A549 (cell line): ENCODE results near the gene GRM7. TPM values are rescaled to one million over a fixed set of nuclear protein-coding genes. Genes with fewer than 3 reads are reported as not detected.

Experiments
- ATAC-seq, 2 experiments: fragments of 200-7000 bp in 1 of 2; fragments of >200 bp in 1 of 2; cut with Nextera tagmentation in 1 of 2; cut with Tn5 transposase in 1 of 2; 3 replicates each; pipeline versions ENCODE4 v1.8.0 to v1.9.1; 2018 to 2020; ENCODE audit warnings: mild to moderate bottlenecking in 1 of 2, moderate library complexity in 1 of 2
- CTCF ChIA-PET: fragments of 300-600 bp; sonication (Branson Sonifier 250); formaldehyde crosslinking; extraction: SDS; loops from one replicate; lab custom pipeline; 2021; ENCODE audit warnings: antibody characterized with exemption, inconsistent platforms; lab: Yijun Ruan, JAX
- POLR2A ChIA-PET: fragments of 350-600 bp; formaldehyde crosslinking; extraction: SDS; loops from one replicate; lab custom pipeline; 2021; ENCODE audit warnings: antibody characterized with exemption, inconsistent platforms; lab: Yijun Ruan, JAX
- DNase-seq, 2 experiments: peaks; one replicate each; pipeline versions ENCODE4 v3.0.0 to v3.0.0-alpha.2; 2011 to 2016; ENCODE audit warnings: low read depth in 1 of 2, low spot score in 1 of 2
- FAIRE-seq: peaks from 2 replicates; lab custom pipeline; 2011; peaks lifted over from hg19 to GRCh38; lab: Jason Lieb, UNC
- H3K27ac ChIP-seq, 2 experiments: fragments of >200 bp; sonication (Bioruptor Twin); formaldehyde crosslinking; 3 replicates each; pipeline ENCODE4 v1.5.1; 2016 to 2017
- H3K4me1 ChIP-seq: fragments of >200 bp; sonication (Bioruptor Twin); formaldehyde crosslinking; 3 replicates; pipeline ENCODE4 v1.6.1; 2016
- H3K4me2 ChIP-seq: fragments of >200 bp; sonication (Bioruptor Twin); formaldehyde crosslinking; 3 replicates; pipeline ENCODE4 v1.6.1; 2016
- H3K4me3 ChIP-seq: fragments of >200 bp; sonication (Bioruptor Twin); formaldehyde crosslinking; 3 replicates; pipeline ENCODE4 v1.5.1; 2016
- H3K9me3 ChIP-seq: fragments of >200 bp; sonication (Bioruptor Twin); formaldehyde crosslinking; 3 replicates; pipeline ENCODE4 v1.6.1; 2016
- BHLHE40 ChIP-seq: IDR thresholded peaks from 2 replicates; pipeline ENCODE4 v1.6.1; 2012; ENCODE audit warnings: low read depth, low read length, inconsistent platforms
- CBX8 ChIP-seq: fragments of 200-600 bp; sonication (generic); IDR thresholded peaks from 2 replicates; pipeline ENCODE4 v1.6.1; 2016
- CHD2 ChIP-seq: fragments of 150-350 bp; IDR thresholded peaks from 2 replicates; pipeline ENCODE4 v1.6.1; 2014; ENCODE audit warnings: low read length; ENCODE audit not compliant: partially characterized antibody
- EP300 ChIP-seq, 2 experiments: fragments of >200 bp; sonication (Bioruptor Twin); formaldehyde crosslinking; IDR thresholded peaks; 2 replicates in 1 of 2; 3 replicates in 1 of 2; pipeline ENCODE4 v1.6.1; 2016 to 2017
- ESRRA ChIP-seq: fragments of 150-350 bp; IDR thresholded peaks from 2 replicates; pipeline ENCODE4 v1.6.1; 2014; ENCODE audit warnings: mild to moderate bottlenecking, low read length, borderline replicate concordance
- FOSB ChIP-seq: fragments of 250-450 bp; sonication (Bioruptor Pico); IDR thresholded peaks from 2 replicates; pipeline ENCODE4 v1.5.0; 2020; ENCODE audit warnings: mild to moderate bottlenecking, moderate library complexity
- HDAC2 ChIP-seq: fragments of 200-600 bp; sonication (generic); IDR thresholded peaks from 2 replicates; pipeline ENCODE4 v1.6.1; 2016
- HEYL ChIP-seq: fragments of 250-450 bp; sonication (Bioruptor Pico); IDR thresholded peaks from 2 replicates; pipeline ENCODE4 v1.8.0; 2021; ENCODE audit warnings: mild to moderate bottlenecking, moderate library complexity
- JUNB ChIP-seq: fragments of >200 bp; sonication (Bioruptor Twin); formaldehyde crosslinking; IDR thresholded peaks from 2 replicates; pipeline ENCODE4 v1.6.1; 2016
- KDM5A ChIP-seq: fragments of 200-600 bp; sonication (generic); IDR thresholded peaks from 2 replicates; pipeline ENCODE4 v1.6.1; 2016; ENCODE audit warnings: antibody characterized with exemption, mild to moderate bottlenecking
- MAFK ChIP-seq: fragments of 450-650 bp; IDR thresholded peaks from 2 replicates; pipeline ENCODE4 v1.6.1; 2014; ENCODE audit not compliant: partially characterized antibody
- MAZ ChIP-seq: fragments of 150-350 bp; IDR thresholded peaks from 2 replicates; pipeline ENCODE4 v1.6.1; 2014; ENCODE audit warnings: antibody characterized with exemption, low read depth, low read length, borderline replicate concordance
- NFE2L2 ChIP-seq: fragments of 150-350 bp; conservative IDR thresholded peaks from 2 replicates; pipeline ENCODE4 v1.6.1; 2014; ENCODE audit warnings: low read length
- NPAS2 ChIP-seq: fragments of 250-450 bp; sonication (Bioruptor Pico); IDR thresholded peaks from 2 replicates; pipeline ENCODE4 v1.8.0; 2022; ENCODE audit warnings: mild to moderate bottlenecking, moderate library complexity, borderline replicate concordance
- NR3C1 ChIP-seq: fragments of >200 bp; sonication (Bioruptor Twin); formaldehyde crosslinking; IDR thresholded peaks from 3 replicates; pipeline ENCODE4 v1.6.1; 2017
- RARB ChIP-seq: fragments of 250-450 bp; sonication (Bioruptor Pico); IDR thresholded peaks from 2 replicates; pipeline ENCODE4 v1.8.0; 2021; ENCODE audit warnings: mild to moderate bottlenecking, moderate library complexity
- RNF2 ChIP-seq: fragments of 200-600 bp; sonication (generic); IDR thresholded peaks from 2 replicates; pipeline ENCODE4 v1.6.1; 2016; ENCODE audit warnings: low read depth, mild to moderate bottlenecking, antibody characterized with exemption, moderate library complexity, borderline replicate concordance
- ZSCAN20 ChIP-seq: fragments of 250-450 bp; sonication (Bioruptor Pico); IDR thresholded peaks from 2 replicates; pipeline ENCODE4 v1.8.0; 2022; ENCODE audit warnings: mild to moderate bottlenecking, moderate library complexity
- WGBS: methylation state at CpG from one replicate; pipeline ENCODE4 v1.1.6; 2017; ENCODE audit errors: missing lambda C conversion rate; 5-methylcytosine and 5-hydroxymethylcytosine counted together
- polyA plus RNA-seq, 4 experiments: library from polyadenylated mRNA; depleted of rRNA in 3 of 4; stranded (reverse); fragments of >200 nt; fragmentation: RNase III in 1 of 4; extraction: RNeasy Plus Mini Kit Qiagen cat#74134 plus additional on column Dnase treatment in 1 of 4; gene quantifications; 2 replicates in 3 of 4; 3 replicates in 1 of 4; pipeline ENCODE4 v1.2.3, GENCODE V29; 2011 to 2017
- TF ChIP-seq, protein P1 (sequence below): IDR thresholded peaks from 2 replicates; pipeline ENCODE4 v1.6.1; 2012; ENCODE audit warnings: low read depth, borderline replicate concordance
- TF ChIP-seq, protein P2 (sequence below): fragments of >200 bp; sonication (Bioruptor Twin); formaldehyde crosslinking; IDR thresholded peaks from 3 replicates; pipeline ENCODE4 v1.6.1; 2016
- TF ChIP-seq, protein P3 (sequence below): fragments of 450-650 bp; IDR thresholded peaks from 2 replicates; pipeline ENCODE4 v1.6.1; 2014; ENCODE audit warnings: antibody characterized with exemption

Gene GRM7
- polyA plus RNA-seq, 2 of the 4 experiments (the other 2 are of a cell fraction), result not detected

DNA sequence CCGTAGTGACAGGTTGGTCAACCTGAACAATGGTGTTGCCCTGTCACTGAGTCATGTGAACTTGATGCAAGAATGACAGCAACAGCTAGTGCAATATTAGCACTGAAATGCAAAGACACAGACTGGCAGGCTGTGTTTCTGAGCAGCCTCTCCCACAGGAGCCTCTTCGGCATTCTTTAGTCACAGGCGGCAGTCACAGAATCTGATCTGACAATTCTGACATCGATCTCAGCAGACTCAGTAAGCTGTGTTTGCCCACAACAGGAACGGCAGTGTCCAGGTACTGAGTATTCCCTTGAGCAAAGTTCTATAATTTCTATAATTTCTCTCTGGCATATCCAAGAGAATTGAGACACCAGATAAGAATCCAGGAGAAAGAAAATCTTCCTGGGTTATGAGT, 776.8 kb downstream of the GRM7 start:
- Histone ChIP-seq H3K9me3 (no peaks in the 10 kb centered on the region), H3K4me2 (no peak overlapping the region), H3K4me1 (no peaks in the 10 kb centered on the region), H3K27ac (no peak overlapping the region), H3K4me3 (no peak overlapping the region)
- WGBS, result 39% methylated on average over 5 of the region's 5 CpGs
- CTCF ChIA-PET, result no interaction called here
- FAIRE-seq (no peak), ATAC-seq (no peak), DNase-seq (no peak)
- POLR2A ChIA-PET, result no interaction called here
- TF ChIP-seq JUNB, result no peak
- no peak for TF ChIP-seq BHLHE40
- TF ChIP-seq ESRRA, result no peak
- TF ChIP-seq, protein P1, sequence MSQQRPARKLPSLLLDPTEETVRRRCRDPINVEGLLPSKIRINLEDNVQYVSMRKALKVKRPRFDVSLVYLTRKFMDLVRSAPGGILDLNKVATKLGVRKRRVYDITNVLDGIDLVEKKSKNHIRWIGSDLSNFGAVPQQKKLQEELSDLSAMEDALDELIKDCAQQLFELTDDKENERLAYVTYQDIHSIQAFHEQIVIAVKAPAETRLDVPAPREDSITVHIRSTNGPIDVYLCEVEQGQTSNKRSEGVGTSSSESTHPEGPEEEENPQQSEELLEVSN, result no peak

DNA sequence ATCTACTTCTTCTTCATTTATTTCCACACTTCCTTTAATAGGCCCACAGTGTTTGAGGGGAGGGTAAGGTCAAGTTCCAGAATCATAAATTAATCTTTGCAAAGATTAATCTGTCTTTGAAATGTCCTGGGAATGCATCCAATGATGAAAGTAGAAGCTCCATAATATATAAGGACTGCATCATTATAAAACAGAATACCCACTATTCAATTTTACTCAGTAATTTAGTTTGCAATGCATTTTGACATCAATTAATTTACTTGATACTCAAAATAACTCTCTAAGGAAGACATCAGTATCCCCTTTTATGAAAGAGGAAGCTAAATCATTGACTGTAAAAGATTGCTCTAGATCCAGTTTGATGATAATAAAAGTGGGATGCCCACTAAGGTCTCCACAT, 777.2 kb downstream of the GRM7 start:
- Histone ChIP-seq H3K9me3 (no peaks in the 10 kb centered on the region), H3K4me2 (no peak overlapping the region), H3K27ac (no peak overlapping the region), H3K4me1 (no peaks in the 10 kb centered on the region), H3K4me3 (no peak overlapping the region)
- FAIRE-seq (no peak), ATAC-seq (no peak), DNase-seq (no peak)
- ChIA-PET CTCF (no interaction called here), POLR2A (no interaction called here)
- TF ChIP-seq CBX8 (no peak), MAZ (no peak), BHLHE40 (no peak), RNF2 (no peak), HDAC2 (no peak), EP300 (IDR thresholded peaks at IDR 0.05) (no peak)
- TF ChIP-seq, protein P1, result no peak
- TF ChIP-seq, protein P2, sequence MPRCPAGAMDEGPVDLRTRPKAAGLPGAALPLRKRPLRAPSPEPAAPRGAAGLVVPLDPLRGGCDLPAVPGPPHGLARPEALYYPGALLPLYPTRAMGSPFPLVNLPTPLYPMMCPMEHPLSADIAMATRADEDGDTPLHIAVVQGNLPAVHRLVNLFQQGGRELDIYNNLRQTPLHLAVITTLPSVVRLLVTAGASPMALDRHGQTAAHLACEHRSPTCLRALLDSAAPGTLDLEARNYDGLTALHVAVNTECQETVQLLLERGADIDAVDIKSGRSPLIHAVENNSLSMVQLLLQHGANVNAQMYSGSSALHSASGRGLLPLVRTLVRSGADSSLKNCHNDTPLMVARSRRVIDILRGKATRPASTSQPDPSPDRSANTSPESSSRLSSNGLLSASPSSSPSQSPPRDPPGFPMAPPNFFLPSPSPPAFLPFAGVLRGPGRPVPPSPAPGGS, result no peak

DNA sequence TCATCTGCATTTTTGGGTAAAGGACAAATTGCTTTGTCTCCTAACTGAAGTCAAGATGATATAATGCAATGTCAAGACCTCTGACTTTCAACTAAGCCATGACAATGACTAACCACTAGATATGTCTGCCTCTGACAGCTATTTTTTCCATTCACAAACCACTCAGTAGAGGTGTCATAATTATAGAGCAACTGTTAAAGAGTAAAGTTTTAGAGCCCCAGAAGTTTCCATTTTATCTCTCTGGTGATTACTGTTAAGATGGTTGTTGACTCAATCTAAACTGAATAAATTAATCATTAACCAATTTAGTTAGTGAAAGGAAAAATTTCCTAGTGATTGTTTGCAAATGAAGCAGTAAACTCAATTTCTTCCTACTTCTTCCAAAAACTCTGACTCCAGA, 779.9 kb downstream of the GRM7 start:
- POLR2A ChIA-PET, result no interaction called here
- DNase-seq (no peak), FAIRE-seq (no peak), ATAC-seq (no peak)
- Histone ChIP-seq H3K4me3 (no peak overlapping the region), H3K9me3 (no peaks in the 10 kb centered on the region), H3K4me1 (no peaks in the 10 kb centered on the region), H3K4me2 (no peak overlapping the region), H3K27ac (no peak overlapping the region)
- CTCF ChIA-PET, result interaction anchor here (0.9 kb wide), 1 partner anchor 13 kb away, joined by 4 read pairs; no protein-coding TSS in a partner anchor
- TF ChIP-seq KDM5A, result no peak
- TF ChIP-seq BHLHE40, result no peak
- no peak for TF ChIP-seq HDAC2
- TF ChIP-seq CHD2, result no peak
- TF ChIP-seq MAFK, result no peak
- TF ChIP-seq, protein P3, sequence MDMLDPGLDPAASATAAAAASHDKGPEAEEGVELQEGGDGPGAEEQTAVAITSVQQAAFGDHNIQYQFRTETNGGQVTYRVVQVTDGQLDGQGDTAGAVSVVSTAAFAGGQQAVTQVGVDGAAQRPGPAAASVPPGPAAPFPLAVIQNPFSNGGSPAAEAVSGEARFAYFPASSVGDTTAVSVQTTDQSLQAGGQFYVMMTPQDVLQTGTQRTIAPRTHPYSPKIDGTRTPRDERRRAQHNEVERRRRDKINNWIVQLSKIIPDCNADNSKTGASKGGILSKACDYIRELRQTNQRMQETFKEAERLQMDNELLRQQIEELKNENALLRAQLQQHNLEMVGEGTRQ, result no peak
- TF ChIP-seq FOSB (CRISPR knock-in tag), result no peak
- TF ChIP-seq NPAS2, result no peak
- TF ChIP-seq NR3C1, result no peak
- TF ChIP-seq ZSCAN20, result no peak
- TF ChIP-seq NFE2L2, result no peak
- no peak for TF ChIP-seq RARB (CRISPR knock-in tag)

DNA sequence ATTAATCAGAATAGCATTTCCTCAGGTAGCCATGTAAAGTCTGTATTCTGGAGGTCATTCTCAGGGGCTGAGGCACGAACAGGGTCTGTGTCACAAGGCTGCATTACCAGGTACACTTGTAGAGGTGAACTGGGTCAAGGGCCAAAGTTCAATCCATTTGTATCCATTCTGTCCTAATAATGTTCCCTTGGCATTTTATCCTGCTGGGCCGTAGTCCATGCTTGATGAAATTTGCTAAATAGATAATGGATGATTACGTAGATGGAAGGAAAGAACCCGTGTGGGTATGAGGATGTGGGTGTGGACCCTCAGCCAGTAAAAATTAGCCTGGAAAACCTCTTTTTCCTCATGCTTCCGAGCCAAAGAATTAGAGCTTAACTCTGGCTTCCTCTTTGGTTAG, 785.9 kb downstream of the GRM7 start:
- H3K27ac ChIP-seq, result no peak overlapping the region
- no peak overlapping the region for H3K4me2 ChIP-seq
- H3K4me3 ChIP-seq, result no peak overlapping the region
- H3K9me3 ChIP-seq, result no peaks in the 10 kb centered on the region
- FAIRE-seq (no peak), ATAC-seq (no peak), DNase-seq (no peak)
- ChIA-PET CTCF (no interaction called here), POLR2A (no interaction called here)
- WGBS, result under 1% methylated on average over 5 of the region's 5 CpGs
- no peaks in the 10 kb centered on the region for H3K4me1 ChIP-seq
- no peak for TF ChIP-seq HEYL (CRISPR knock-in tag)
